ENCODE data around the gene SSRP1. TPM values are rescaled to one million over a fixed set of nuclear protein-coding genes. Genes with fewer than 3 reads are reported as not detected.

The SSRP1 gene
- total and polyA plus RNA-seq, 9 of the 15 experiments (the other 6 are each of a cell fraction or from before 2014, with no cell fraction given), result 91.1 to 416 (median 245) TPM

DNA sequence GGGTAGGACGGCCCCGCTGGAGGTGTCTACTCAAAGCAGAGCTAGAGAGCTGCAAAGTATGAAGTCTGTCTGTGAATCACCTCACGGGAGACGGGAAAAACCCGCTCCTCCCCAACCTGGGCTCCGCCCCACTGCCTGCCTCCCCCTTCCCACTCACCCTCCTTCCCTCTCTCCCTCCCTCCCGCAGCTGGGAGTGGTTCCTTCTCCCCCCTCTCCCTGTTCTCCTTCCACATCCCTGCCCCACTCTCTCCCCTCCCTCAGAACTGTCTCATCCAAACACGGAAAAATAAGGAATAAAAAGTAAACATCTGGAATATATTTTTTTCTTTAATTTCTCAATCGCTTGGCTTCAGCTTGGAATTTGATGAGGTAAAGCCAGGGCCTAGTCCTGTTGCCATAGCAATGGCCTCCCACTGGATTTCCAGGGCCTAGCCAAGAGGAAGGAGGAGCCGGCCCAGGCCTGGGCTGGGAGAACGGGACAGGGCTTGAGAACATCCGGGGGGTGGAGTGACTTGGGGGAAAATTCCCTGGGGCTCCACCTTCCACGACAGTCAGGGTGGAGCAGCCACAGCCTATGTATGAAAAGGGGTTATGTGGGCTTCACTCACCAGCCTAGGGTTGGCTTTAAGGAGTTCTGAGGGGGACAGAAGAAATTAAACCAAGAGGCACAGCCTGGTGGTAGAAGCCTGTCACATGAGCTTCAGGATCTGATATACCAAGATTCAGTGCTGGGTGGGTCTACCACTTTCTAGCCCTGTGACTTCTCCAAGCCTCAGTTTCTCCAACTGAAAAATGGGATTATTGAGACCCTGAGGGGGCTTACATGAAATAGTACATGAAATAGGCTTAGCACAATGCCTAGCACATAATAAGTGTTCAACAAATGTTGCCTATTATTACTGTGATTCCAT is 13.2 kb downstream of the SSRP1 start (continued):
- 0 out of 2 replicates have a peak, but pooled peaks have one; percentile 39 for TF ChIP-seq CXXC5 (CRISPR knock-in tag; IDR thresholded peaks at IDR 0.05)
- TF ChIP-seq ZC3H4 (CRISPR knock-in tag; IDR thresholded peaks at IDR 0.05; ENCODE audit: borderline replicate concordance), result no peak
- 0 out of 2 replicates have a peak, but pooled peaks have one; percentile 17 for TF ChIP-seq ZNF586 (CRISPR knock-in tag; conservative IDR thresholded peaks at IDR 0.05)
- 0 out of 2 replicates have a peak, but pooled peaks have one; percentile 17 for TF ChIP-seq ERF (CRISPR knock-in tag; IDR thresholded peaks at IDR 0.05)
- TF ChIP-seq ZNF41 (CRISPR knock-in tag; conservative IDR thresholded peaks at IDR 0.05), result no peak
- TF ChIP-seq FOXK2 (conservative IDR thresholded peaks at IDR 0.05 in 1 of 2, IDR thresholded peaks at IDR 0.05 in 1 of 2; ENCODE audit: low read depth in 2 of 2), result no peak
- no peak for TF ChIP-seq POU5F1 (IDR thresholded peaks at IDR 0.05; ENCODE audit: borderline replicate concordance, low read depth, low read length, partially characterized antibody)
- TF ChIP-seq, protein P1, sequence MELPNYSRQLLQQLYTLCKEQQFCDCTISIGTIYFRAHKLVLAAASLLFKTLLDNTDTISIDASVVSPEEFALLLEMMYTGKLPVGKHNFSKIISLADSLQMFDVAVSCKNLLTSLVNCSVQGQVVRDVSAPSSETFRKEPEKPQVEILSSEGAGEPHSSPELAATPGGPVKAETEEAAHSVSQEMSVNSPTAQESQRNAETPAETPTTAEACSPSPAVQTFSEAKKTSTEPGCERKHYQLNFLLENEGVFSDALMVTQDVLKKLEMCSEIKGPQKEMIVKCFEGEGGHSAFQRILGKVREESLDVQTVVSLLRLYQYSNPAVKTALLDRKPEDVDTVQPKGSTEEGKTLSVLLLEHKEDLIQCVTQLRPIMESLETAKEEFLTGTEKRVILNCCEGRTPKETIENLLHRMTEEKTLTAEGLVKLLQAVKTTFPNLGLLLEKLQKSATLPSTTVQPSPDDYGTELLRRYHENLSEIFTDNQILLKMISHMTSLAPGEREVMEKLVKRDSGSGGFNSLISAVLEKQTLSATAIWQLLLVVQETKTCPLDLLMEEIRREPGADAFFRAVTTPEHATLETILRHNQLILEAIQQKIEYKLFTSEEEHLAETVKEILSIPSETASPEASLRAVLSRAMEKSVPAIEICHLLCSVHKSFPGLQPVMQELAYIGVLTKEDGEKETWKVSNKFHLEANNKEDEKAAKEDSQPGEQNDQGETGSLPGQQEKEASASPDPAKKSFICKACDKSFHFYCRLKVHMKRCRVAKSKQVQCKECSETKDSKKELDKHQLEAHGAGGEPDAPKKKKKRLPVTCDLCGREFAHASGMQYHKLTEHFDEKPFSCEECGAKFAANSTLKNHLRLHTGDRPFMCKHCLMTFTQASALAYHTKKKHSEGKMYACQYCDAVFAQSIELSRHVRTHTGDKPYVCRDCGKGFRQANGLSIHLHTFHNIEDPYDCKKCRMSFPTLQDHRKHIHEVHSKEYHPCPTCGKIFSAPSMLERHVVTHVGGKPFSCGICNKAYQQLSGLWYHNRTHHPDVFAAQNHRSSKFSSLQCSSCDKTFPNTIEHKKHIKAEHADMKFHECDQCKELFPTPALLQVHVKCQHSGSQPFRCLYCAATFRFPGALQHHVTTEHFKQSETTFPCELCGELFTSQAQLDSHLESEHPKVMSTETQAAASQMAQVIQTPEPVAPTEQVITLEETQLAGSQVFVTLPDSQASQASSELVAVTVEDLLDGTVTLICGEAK (IDR thresholded peaks at IDR 0.05), result 0 out of 2 replicates have a peak, but pooled peaks have one; percentile 11
- TF ChIP-seq, protein P1 (CRISPR knock-in tag; IDR thresholded peaks at IDR 0.05), result no peak
- peak in 1 of 2 experiments; percentile 16; a peak in 1 of 4 replicates for TF ChIP-seq KDM1A (IDR thresholded peaks at IDR 0.05)
- no peak for TF ChIP-seq MAFG (tag; conservative IDR thresholded peaks at IDR 0.05)
- 0 out of 2 replicates have a peak, but pooled peaks have one; percentile 7 for TF ChIP-seq SP1 (CRISPR knock-in tag; IDR thresholded peaks at IDR 0.05)
- TF ChIP-seq MAZ (CRISPR knock-in tag; conservative IDR thresholded peaks at IDR 0.05 in 1 of 2, IDR thresholded peaks at IDR 0.05 in 1 of 2), result peak; percentile 66 to 75; a peak in 1 of 4 replicates
- TF ChIP-seq ZNF830 (CRISPR knock-in tag; IDR thresholded peaks at IDR 0.05), result no peak
- TF ChIP-seq MEF2A (IDR thresholded peaks at IDR 0.05; ENCODE audit: control insufficient read depth, low read depth, low read length), result no peak
- TF ChIP-seq ZNF76 (CRISPR knock-in tag; IDR thresholded peaks at IDR 0.05; ENCODE audit: borderline replicate concordance), result no peak
- peak; percentile 80 for TF ChIP-seq ZFX (CRISPR knock-in tag; IDR thresholded peaks at IDR 0.05)
- TF ChIP-seq SPI1 (IDR thresholded peaks at IDR 0.05; ENCODE audit: borderline replicate concordance, low read depth, low read length), result no peak
- no peak for TF ChIP-seq CBX2 (IDR thresholded peaks at IDR 0.05; ENCODE audit: insufficient read depth, low read length, poor library complexity, severe bottlenecking)

All from K562 (cell line).